ENCODE data around the gene PALB2. TPM values are rescaled to one million over a fixed set of nuclear protein-coding genes. Genes with fewer than 3 reads are reported as not detected.

Gene PALB2
- total and polyA plus RNA-seq, 2 experiments from 2014 or later, result 24.2 to 34.0 TPM

- TF ChIP-seq CTCF (conservative IDR thresholded peaks at IDR 0.05; ENCODE audit: low read depth in 2 of 2) (no peak), ZNF331 (CRISPR knock-in tag; IDR thresholded peaks at IDR 0.05; ENCODE audit: low read depth) (no peak)
Measured at GRCh38 chr16:23581764-23582163, 59.3 kb downstream of the PALB2 start (continued).

DNA sequence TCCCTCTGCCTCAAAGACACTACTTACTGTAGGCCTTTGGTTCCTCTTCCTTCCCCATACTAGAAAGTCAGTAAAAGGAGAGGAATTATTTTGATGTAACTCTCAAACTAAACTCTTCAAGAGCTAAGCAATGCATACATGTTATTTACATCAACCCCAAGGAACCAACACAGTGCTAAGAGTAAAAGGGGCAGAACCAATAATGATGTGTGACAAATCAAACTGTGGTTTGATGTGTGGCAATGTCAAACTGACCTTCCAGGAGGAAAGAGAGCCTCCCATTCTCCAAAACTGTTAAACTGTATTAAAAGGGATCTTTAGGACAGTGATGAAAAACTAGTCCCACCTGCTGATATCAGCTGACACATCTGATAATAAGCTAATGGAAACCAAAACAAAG lies 60.7 kb downstream of the PALB2 start:
- Histone ChIP-seq H2AFZ (no peak overlapping the region), H4K20me1 (replicated peaks; ENCODE audit: insufficient read depth) (peaks cover 17% of the 10 kb centered on the region), H3K79me2 (replicated peaks; ENCODE audit: insufficient read depth) (no peaks in the 10 kb centered on the region; the same call in 1 of the 2 replicates), H3K36me3 (ENCODE audit: insufficient read depth) (peaks cover 22% of the 10 kb centered on the region), H3K4me1 (ENCODE audit: insufficient read depth) (no peaks in the 10 kb centered on the region), H3F3A (replicated peaks; ENCODE audit: low read depth) (0 out of 2 replicates have a peak, but pooled peaks cover 7% of the 10 kb centered on the region), H3K27me3 (ENCODE audit: insufficient read depth) (no peaks in the 10 kb centered on the region), H3K4me3 (no peak overlapping the region), H3K4me2 (no peak overlapping the region), H3K9me2 (ENCODE audit: insufficient read depth) (no peaks in the 10 kb centered on the region), H3K27ac (ENCODE audit: low read depth) (no peak overlapping the region)
- DNase-seq (ENCODE audit: low spot score), result no peak
- peaks cover 47% of the 10 kb centered on the region for H3K36me3 Mint-ChIP-seq (ENCODE audit: low read depth)
- no peak for TF ChIP-seq POLR2AphosphoS5 (IDR thresholded peaks at IDR 0.05; ENCODE audit: low read depth)
- H3K9me3 Mint-ChIP-seq, result no peaks in the 10 kb centered on the region
- no peaks in the 10 kb centered on the region for H3K4me1 Mint-ChIP-seq
- no peak overlapping the region for H3K4me3 Mint-ChIP-seq
- no peak for ATAC-seq
- peaks cover 7% of the 10 kb centered on the region for H3K27me3 Mint-ChIP-seq (ENCODE audit: insufficient read depth, low read depth, poor library complexity)
- no peak overlapping the region for H3K27ac Mint-ChIP-seq

DNA sequence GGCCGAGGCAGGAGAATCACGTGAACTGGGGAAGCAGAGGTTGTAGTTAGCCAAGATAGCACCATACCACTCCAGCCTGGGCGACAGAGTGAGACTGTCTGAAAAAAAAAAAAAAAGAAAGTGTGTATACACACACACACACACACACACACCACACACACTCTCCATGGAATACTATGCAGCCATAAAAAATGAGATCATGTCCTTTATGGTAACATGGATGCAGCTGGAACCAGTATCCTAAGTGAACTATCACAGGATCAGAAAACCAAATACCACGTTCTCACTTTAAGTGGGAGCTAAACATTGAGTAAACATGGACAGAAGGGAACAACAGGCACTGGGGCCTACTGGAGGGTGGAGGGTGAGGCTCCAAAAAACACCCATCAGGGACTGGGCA lies 61.7 kb downstream of the PALB2 start:
- 0 out of 2 replicates have a peak, but pooled peaks cover 7% of the 10 kb centered on the region for H3F3A ChIP-seq (replicated peaks; ENCODE audit: low read depth)
- no peaks in the 10 kb centered on the region for H3K27me3 ChIP-seq (ENCODE audit: insufficient read depth)
- H4K20me1 ChIP-seq (replicated peaks; ENCODE audit: insufficient read depth), result peaks cover 11% of the 10 kb centered on the region; the same call in 1 of the 2 replicates
- H3K9me2 ChIP-seq (ENCODE audit: insufficient read depth), result no peaks in the 10 kb centered on the region
- no peaks in the 10 kb centered on the region; the same call in 1 of the 2 replicates for H3K79me2 ChIP-seq (replicated peaks; ENCODE audit: insufficient read depth)
- Mint-ChIP-seq H3K4me3 (no peak overlapping the region), H3K9me3 (no peaks in the 10 kb centered on the region), H3K4me1 (no peaks in the 10 kb centered on the region), H3K27me3 (ENCODE audit: insufficient read depth, low read depth, poor library complexity) (peaks cover 7% of the 10 kb centered on the region), H3K36me3 (ENCODE audit: low read depth) (peaks cover 39% of the 10 kb centered on the region), H3K27ac (no peak overlapping the region)
- H3K27ac ChIP-seq (ENCODE audit: low read depth), result no peak overlapping the region
- no peak overlapping the region for H2AFZ ChIP-seq
- DNase-seq (ENCODE audit: low spot score), result no peak
- ATAC-seq, result no peak
- no peaks in the 10 kb centered on the region for H3K4me1 ChIP-seq (ENCODE audit: insufficient read depth)
- no peak overlapping the region for H3K4me2 ChIP-seq
- H3K4me3 ChIP-seq, result no peak overlapping the region
- peaks cover 17% of the 10 kb centered on the region; the same call in 1 of the 2 replicates for H3K36me3 ChIP-seq (ENCODE audit: insufficient read depth)
- TF ChIP-seq CREB1 (CRISPR knock-in tag; IDR thresholded peaks at IDR 0.05; ENCODE audit: low read depth), result no peak
- no peak for TF ChIP-seq EZH2phosphoT487 (IDR thresholded peaks at IDR 0.05; ENCODE audit: unreplicated experiment)
- no peak for TF ChIP-seq ZNF114 (CRISPR knock-in tag; IDR thresholded peaks at IDR 0.05)
- TF ChIP-seq ZNF462 (CRISPR knock-in tag; IDR thresholded peaks at IDR 0.05), result no peak
- TF ChIP-seq JUNB (IDR thresholded peaks at IDR 0.05; ENCODE audit: unreplicated experiment), result no peak
- no peak for TF ChIP-seq ZNF331 (CRISPR knock-in tag; IDR thresholded peaks at IDR 0.05; ENCODE audit: low read depth)
- TF ChIP-seq EZH2 (IDR thresholded peaks at IDR 0.05; ENCODE audit: low read depth, unreplicated experiment), result no peak
- no peak for TF ChIP-seq STAT1 (IDR thresholded peaks at IDR 0.05; ENCODE audit: unreplicated experiment)
- no peak for TF ChIP-seq CTCF (conservative IDR thresholded peaks at IDR 0.05; ENCODE audit: low read depth in 2 of 2)

Data from GM23338 (cell line).